Thoracic aorta (tissue), 2 donors: ENCODE measurements around the gene HS6ST3. TPM values are rescaled to one million over a fixed set of nuclear protein-coding genes. Genes with fewer than 3 reads are reported as not detected.

Experiments used
- ATAC-seq: fragments of 150-250 bp; one replicate; pipeline ENCODE4 v1.8.0; 2017; ENCODE audit warnings: low read depth; ENCODE audit not compliant: insufficient number of reproducible peaks, low FRiP score
- DNase-seq: peaks from one replicate; pipeline ENCODE4 v3.0.0-alpha.2; 2020; ENCODE audit warnings: low spot score
- H3K27ac ChIP-seq, 2 donors: fragments of 200-600 bp; sonication (generic); 1 replicate in 1 of 2; 2 replicates in 1 of 2; pipeline ENCODE4 v1.5.1; 2016; ENCODE audit warnings: mild to moderate bottlenecking in 2 of 2, moderate library complexity in 2 of 2
- H3K27me3 ChIP-seq: fragments of 200-600 bp; sonication (generic); replicated peaks from 2 replicates; pipeline ENCODE4 v1.6.0; 2016; ENCODE audit warnings: mild to moderate bottlenecking; ENCODE audit not compliant: insufficient read depth
- H3K36me3 ChIP-seq: fragments of 200-600 bp; sonication (generic); one replicate; pipeline ENCODE4 v1.5.1; 2016
- H3K4me1 ChIP-seq, 2 donors: fragments of 200-600 bp; sonication (generic); 1 replicate in 1 of 2; 2 replicates in 1 of 2; pipeline versions ENCODE4 v1.5.1 to v1.6.0; 2016; ENCODE audit warnings: low read depth in 2 of 2, mild to moderate bottlenecking in 1 of 2; ENCODE audit not compliant: control insufficient read depth in 1 of 2
- H3K4me3 ChIP-seq: fragments of 200-600 bp; sonication (generic); 2 replicates; pipeline ENCODE4 v1.5.1; 2016; ENCODE audit warnings: mild to moderate bottlenecking
- H3K9me3 ChIP-seq: fragments of 200-600 bp; sonication (generic); 2 replicates; pipeline ENCODE4 v1.5.1; 2016
- CTCF ChIP-seq: fragments of 200-600 bp; sonication (generic); IDR thresholded peaks from one replicate; pipeline ENCODE4 v1.5.1; 2019; ENCODE audit warnings: antibody characterized with exemption
- total RNA-seq, 2 donors: library from RNA; depleted of rRNA; stranded (reverse); fragments of >200 nt; gene quantifications; one replicate each; pipeline versions ENCODE4 v1.1.0 to v1.2.3, GENCODE V29; 2016

Gene HS6ST3
- total RNA-seq, 2 donors from 2014 or later = 1.1 to 1.8 TPM

GRCh38 chr13:96428911-96429310, 339.0 kb downstream of the HS6ST3 start:
- no peaks in the 10 kb centered on the region for H3K9me3 ChIP-seq
- DNase-seq = no peak
- no peak overlapping the region for H3K4me3 ChIP-seq
- TF ChIP-seq CTCF = no peak
- no peaks in the 10 kb centered on the region for H3K27me3 ChIP-seq
- no peak for ATAC-seq
- H3K27ac ChIP-seq = no peak overlapping the region
- no peaks in the 10 kb centered on the region for H3K4me1 ChIP-seq
- no peaks in the 10 kb centered on the region for H3K36me3 ChIP-seq

GRCh38 chr13:96431044-96431581, 341.2 kb downstream of the HS6ST3 start:
- TF ChIP-seq CTCF = no peak
- DNase-seq = no peak
- Histone ChIP-seq H3K4me3 (no peak overlapping the region), H3K27ac (no peak overlapping the region), H3K9me3 (no peaks in the 10 kb centered on the region), H3K36me3 (no peaks in the 10 kb centered on the region), H3K27me3 (no peaks in the 10 kb centered on the region), H3K4me1 (no peaks in the 10 kb centered on the region)
- no peak for ATAC-seq

GRCh38 chr13:96444676-96445075, 354.8 kb downstream of the HS6ST3 start:
- Histone ChIP-seq H3K36me3 (no peaks in the 10 kb centered on the region), H3K9me3 (no peaks in the 10 kb centered on the region), H3K27ac (no peak overlapping the region), H3K4me1 (no peaks in the 10 kb centered on the region), H3K4me3 (no peak overlapping the region), H3K27me3 (no peaks in the 10 kb centered on the region)
- no peak for TF ChIP-seq CTCF
- no peak for DNase-seq
- no peak for ATAC-seq

GRCh38 chr13:96449920-96450319, 360.0 kb downstream of the HS6ST3 start:
- no peak for TF ChIP-seq CTCF
- Histone ChIP-seq H3K27me3 (no peaks in the 10 kb centered on the region), H3K27ac (no peak overlapping the region), H3K36me3 (no peaks in the 10 kb centered on the region), H3K4me1 (no peaks in the 10 kb centered on the region), H3K4me3 (no peak overlapping the region), H3K9me3 (no peaks in the 10 kb centered on the region)
- no peak for ATAC-seq
- DNase-seq = no peak

- H3K4me3 ChIP-seq = no peak overlapping the region
- no peaks in the 10 kb centered on the region for H3K4me1 ChIP-seq
- no peaks in the 10 kb centered on the region for H3K27me3 ChIP-seq
- H3K27ac ChIP-seq = no peak overlapping the region
- no peak for ATAC-seq
- H3K36me3 ChIP-seq = no peaks in the 10 kb centered on the region
- no peak for TF ChIP-seq CTCF
- no peak for DNase-seq
- H3K9me3 ChIP-seq = no peaks in the 10 kb centered on the region
Observed at GRCh38 chr13:96450326-96451020, 360.6 kb downstream of the HS6ST3 start.
